Left renal cortex interstitium (tissue), 4 donors: Measurements from ENCODE around the gene NAIP. TPM values are rescaled to one million over a fixed set of nuclear protein-coding genes. Genes with fewer than 3 reads are reported as not detected.
"Not testable (repeated sequence)": the region's sequence is repeated elsewhere in the genome, so short reads cannot be mapped to it uniquely, and the experiment has no call there.

Source experiments
- DNase-seq, 4 donors: peaks; one replicate each; pipeline ENCODE4 v3.0.0-alpha.2; 2013; ENCODE audit warnings: low read depth in 4 of 4, low spot score in 2 of 4, missing footprints in 1 of 4
- polyA plus RNA-seq, 4 donors: library from polyadenylated mRNA; unstranded; fragments of 120-200 nt; gene quantifications; one replicate each; pipeline ENCODE4 v1.2.1, GENCODE V29; 2013; ENCODE audit not compliant: insufficient read length in 4 of 4

The NAIP gene
- polyA plus RNA-seq, 4 donors, result 11.5 to 47.7 (median 20.0) TPM

DNA sequence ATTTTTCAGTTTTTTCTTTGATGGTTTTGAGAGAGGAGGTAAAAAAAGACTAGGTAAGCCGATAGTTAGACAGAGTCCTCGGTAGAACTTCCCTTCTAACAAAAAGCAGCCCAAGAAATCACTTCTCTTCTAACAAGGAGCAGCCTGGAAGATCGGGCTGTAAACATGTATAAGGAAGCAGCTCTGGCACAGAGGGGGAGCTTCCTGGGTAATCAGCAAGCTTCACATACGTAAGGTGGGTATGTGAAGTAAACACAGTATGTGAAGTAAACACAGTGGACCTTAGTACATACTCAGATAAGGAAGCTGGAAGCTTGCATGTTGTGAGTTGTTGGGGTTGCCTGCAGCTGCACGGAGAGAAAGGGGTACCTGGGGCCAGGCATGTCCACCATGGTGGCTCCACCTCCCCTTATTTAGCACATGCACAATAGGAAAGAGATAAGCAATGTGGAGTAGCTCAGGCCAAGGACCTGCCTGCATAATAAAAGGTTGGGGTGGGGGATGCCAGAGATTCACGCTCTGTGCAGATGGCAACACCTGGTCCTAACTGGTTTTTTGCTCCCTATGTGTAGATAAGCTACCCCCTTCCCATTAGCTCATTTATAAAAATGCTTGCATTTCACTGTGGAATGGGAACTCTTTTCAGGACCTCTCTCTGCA, 93.3 kb downstream of the NAIP start:
- DNase-seq, result not testable (repeated sequence)

DNA sequence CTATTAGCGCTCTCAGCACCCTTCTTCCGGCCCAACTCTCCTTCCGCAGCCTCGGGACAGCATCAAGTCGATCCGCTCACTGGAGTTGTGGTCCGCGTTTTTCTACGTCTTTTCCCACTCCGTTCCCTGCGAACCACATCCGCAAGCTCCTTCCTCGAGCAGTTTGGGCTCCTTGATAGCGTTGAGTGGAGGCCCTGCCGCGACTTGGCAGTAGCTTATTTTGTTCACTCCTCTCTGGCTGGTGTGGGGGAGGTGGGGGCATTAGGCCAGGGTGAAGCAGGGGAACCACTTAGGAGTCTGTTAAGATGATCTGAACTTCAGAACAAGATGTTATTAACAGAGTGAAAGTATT, 100.0 kb downstream of the NAIP start:
- not testable (repeated sequence) for DNase-seq

Other genes starting within 250 kb of the NAIP start
- gene SERF1A, start 124.7 kb downstream of the NAIP start, polyA plus RNA-seq, result 10 to 100 TPM in 3 of 4 donors, 1 to 10 TPM in 1; 10.0 to 14.5 (median 11.9) TPM
- 10 to 100 TPM; 40.4 to 76.9 (median 58.3) TPM for gene SMN1, start 100.3 kb downstream of the NAIP start, polyA plus RNA-seq
- gene GTF2H2, start 42.3 kb upstream of the NAIP start, polyA plus RNA-seq, result 10 to 100 TPM; 15.6 to 53.3 (median 29.3) TPM